ENCODE results near the gene RPS3. TPM values are rescaled to one million over a fixed set of nuclear protein-coding genes. Genes with fewer than 3 reads are reported as not detected.

Gene RPS3
- total RNA-seq, 1 donor from 2014 or later: 1,626 TPM

Other genes with a start within 250 kb of the RPS3 start
- 112 TPM for gene SLCO2B1, start 248.4 kb upstream of the RPS3 start, total RNA-seq
- gene TPBGL, start 158.7 kb upstream of the RPS3 start, total RNA-seq: 0.17 TPM
- gene ARRB1, start 47.9 kb upstream of the RPS3 start, total RNA-seq: 57.7 TPM
- 1.4 TPM for gene KLHL35, start 33.7 kb downstream of the RPS3 start, total RNA-seq
- gene GDPD5, start 126.4 kb downstream of the RPS3 start, total RNA-seq: 16.7 TPM
- 141 TPM for gene SERPINH1, start 162.7 kb downstream of the RPS3 start, total RNA-seq

Measured in mucosa of gallbladder (tissue), 1 donor.